Astrocyte of the hippocampus (primary cell): ENCODE measurements around the gene C1QTNF4.

Experiments
- DNase-seq: peaks from one replicate; pipeline ENCODE4 v3.0.0; 2011; ENCODE audit warnings: low read depth, low spot score

Gene C1QTNF4

GRCh38 chr11:47593492-47593933 lies 698 bp downstream of the C1QTNF4 start:
- no peak for DNase-seq

- DNase-seq = no peak
Measured at GRCh38 chr11:47592970-47593369, 1.2 kb downstream of the C1QTNF4 start.

GRCh38 chr11:47592251-47592650 lies 2.0 kb downstream of the C1QTNF4 start:
- DNase-seq = no peak

GRCh38 chr11:47591764-47592163 lies 2.4 kb downstream of the C1QTNF4 start:
- DNase-seq = no peak

GRCh38 chr11:47589977-47590861 lies 4.0 kb downstream of the C1QTNF4 start:
- peak; percentile 46 for DNase-seq

- no peak for DNase-seq
Measured at GRCh38 chr11:47589584-47589976, 4.6 kb downstream of the C1QTNF4 start.

GRCh38 chr11:47589118-47589517 lies 5.1 kb downstream of the C1QTNF4 start:
- DNase-seq = no peak

- no peak for DNase-seq
Measured at GRCh38 chr11:47587723-47588326, 6.4 kb downstream of the C1QTNF4 start.

GRCh38 chr11:47587039-47587716 lies 7.0 kb downstream of the C1QTNF4 start:
- DNase-seq = no peak

- DNase-seq = no peak
Measured at GRCh38 chr11:47586098-47586855, 7.9 kb downstream of the C1QTNF4 start, which contains the start of gene FAM180B. FAM180B (plus strand) TSS chr11:47586678; CDS start chr11:47586769, 91 bp downstream.

- DNase-seq = no peak
Measured at GRCh38 chr11:47583844-47584243, 10.4 kb downstream of the C1QTNF4 start.

GRCh38 chr11:47578524-47579494 lies 15.4 kb downstream of the C1QTNF4 start, which contains the start of the genes KBTBD4 and NDUFS3:
KBTBD4 (minus strand) TSS chr11:47578970; CDS start chr11:47578951, 19 bp downstream.
NDUFS3 (plus strand) TSS chr11:47579074; CDS start chr11:47579092, 18 bp downstream.
- peak; percentile 95 for DNase-seq

- no peak for DNase-seq
Measured at GRCh38 chr11:47577460-47578041, 16.7 kb downstream of the C1QTNF4 start.

- DNase-seq = no peak
Measured at GRCh38 chr11:47573321-47573720, 20.9 kb downstream of the C1QTNF4 start.

- DNase-seq = peak; percentile 45
Measured at GRCh38 chr11:47572715-47573255, 21.4 kb downstream of the C1QTNF4 start.

- DNase-seq = peak; percentile 40
Measured at GRCh38 chr11:47571895-47572294, 22.3 kb downstream of the C1QTNF4 start.

- DNase-seq = no peak
Measured at GRCh38 chr11:47571357-47571729, 22.9 kb downstream of the C1QTNF4 start.

- no peak for DNase-seq
Measured at GRCh38 chr11:47570651-47571356, 23.4 kb downstream of the C1QTNF4 start.

- no peak for DNase-seq
Measured at GRCh38 chr11:47569646-47570045, 24.6 kb downstream of the C1QTNF4 start.
